Measurements from ENCODE around the gene ANKLE2. TPM values are rescaled to one million over a fixed set of nuclear protein-coding genes. Genes with fewer than 3 reads are reported as not detected.

ANKLE2 gene
- total RNA-seq, 3 donors from 2014 or later = 64.2 to 75.4 (median 73.5) TPM

DNA sequence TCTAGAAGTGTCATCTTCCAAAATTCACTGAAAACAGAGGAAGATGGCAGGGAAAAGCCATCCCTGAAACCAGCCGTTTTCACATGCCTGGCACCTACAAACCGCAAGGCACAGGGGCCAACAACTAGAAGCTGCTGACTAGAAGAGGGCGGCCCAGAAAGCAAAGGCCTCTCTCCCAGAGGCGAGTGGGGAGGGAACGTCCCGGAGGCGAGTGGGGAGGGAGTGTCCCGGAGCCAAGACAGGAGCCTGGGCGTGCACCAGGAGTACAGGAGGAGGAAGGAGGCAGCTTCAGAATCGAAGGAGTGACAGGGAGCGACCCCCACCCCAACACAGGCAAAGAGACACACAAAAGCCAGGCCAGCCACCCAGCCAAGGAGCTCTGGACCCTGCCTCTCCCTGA lies 21.0 kb downstream of the ANKLE2 start:
- Histone ChIP-seq H3K9me3 (no peaks in the 10 kb centered on the region), H3K27me3 (no peaks in the 10 kb centered on the region), H3K4me1 (no peaks in the 10 kb centered on the region), H3K4me3 (no peak overlapping the region), H3K36me3 (peaks cover 11% of the 10 kb centered on the region), H3K27ac (no peak overlapping the region)
- no peak for TF ChIP-seq CTCF (IDR thresholded peaks at IDR 0.05)
- TF ChIP-seq POLR2AphosphoS5 (IDR thresholded peaks at IDR 0.05) = no peak
- no peak for TF ChIP-seq POLR2A (IDR thresholded peaks at IDR 0.05)
- intact Hi-C loops (cut with DNase I; ENCODE audit: low total_unique reads) = no loop called here
- DNase-seq (ENCODE audit: low spot score in 2 of 2) = no peak

DNA sequence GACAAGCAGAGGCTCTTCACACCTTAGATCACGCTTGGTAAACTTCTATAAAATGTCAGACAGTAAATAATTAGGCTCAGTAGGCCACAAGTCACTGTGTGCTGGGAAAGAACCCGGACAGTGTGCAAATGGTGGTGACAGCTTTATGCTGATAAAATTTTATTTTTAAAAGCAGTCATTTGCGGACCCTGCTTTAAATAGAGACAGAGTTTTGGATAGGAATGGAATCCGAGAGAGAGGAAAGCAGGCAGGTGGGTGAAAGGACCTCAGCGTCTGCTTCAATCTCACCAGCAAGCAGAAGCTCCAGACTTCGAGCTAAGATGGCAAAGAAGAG lies 21.4 kb downstream of the ANKLE2 start:
- Histone ChIP-seq H3K9me3 (no peaks in the 10 kb centered on the region), H3K27me3 (no peaks in the 10 kb centered on the region), H3K4me3 (no peak overlapping the region), H3K4me1 (no peaks in the 10 kb centered on the region), H3K36me3 (peaks cover 11% of the 10 kb centered on the region), H3K27ac (no peak overlapping the region)
- no peak for DNase-seq (ENCODE audit: low spot score in 2 of 2)
- TF ChIP-seq CTCF (IDR thresholded peaks at IDR 0.05) (no peak), POLR2AphosphoS5 (IDR thresholded peaks at IDR 0.05) (no peak), POLR2A (IDR thresholded peaks at IDR 0.05) (no peak)
- intact Hi-C loops (cut with DNase I; ENCODE audit: low total_unique reads) = no loop called here

DNA sequence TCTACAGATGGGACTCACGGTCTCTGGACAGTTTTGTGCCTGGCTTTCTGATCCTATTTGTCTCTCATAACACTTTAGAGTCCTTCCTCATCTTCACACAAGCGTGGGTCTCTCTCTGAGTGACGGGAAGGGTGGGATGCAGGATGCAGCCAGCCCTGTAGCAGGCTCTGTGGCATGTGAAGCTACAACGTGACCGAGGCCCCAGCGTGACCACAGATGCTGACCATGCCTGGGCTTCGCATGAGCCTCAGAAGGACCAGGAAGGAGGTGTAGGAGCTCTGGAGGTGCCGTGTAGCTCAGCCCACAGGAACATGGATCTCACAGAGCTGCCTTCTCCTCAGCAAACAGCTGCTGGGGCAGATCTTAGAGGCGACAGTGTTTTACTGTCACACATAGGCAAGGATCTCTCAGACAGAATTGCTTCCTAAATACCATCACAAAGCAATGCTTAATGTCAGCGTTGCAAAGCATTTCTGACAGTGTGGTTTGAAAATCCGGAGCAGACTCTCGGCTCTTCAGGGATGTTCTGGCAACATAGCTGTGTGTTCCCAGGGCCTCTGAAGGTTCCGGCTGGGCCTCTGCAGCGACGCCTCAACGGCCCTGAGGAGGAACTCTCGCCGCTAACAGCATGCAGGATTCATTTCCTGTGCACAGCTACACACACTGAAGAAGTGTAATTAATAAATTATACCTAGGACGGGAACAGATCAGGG lies 21.9 kb downstream of the ANKLE2 start:
- Histone ChIP-seq H3K9me3 (no peaks in the 10 kb centered on the region), H3K27me3 (no peaks in the 10 kb centered on the region), H3K4me1 (no peaks in the 10 kb centered on the region), H3K27ac (no peak overlapping the region), H3K36me3 (peaks cover 11% of the 10 kb centered on the region), H3K4me3 (no peak overlapping the region)
- intact Hi-C loops (cut with DNase I; ENCODE audit: low total_unique reads) = no loop called here
- DNase-seq (ENCODE audit: low spot score in 2 of 2) = no peak
- TF ChIP-seq CTCF (IDR thresholded peaks at IDR 0.05) (no peak), POLR2AphosphoS5 (IDR thresholded peaks at IDR 0.05) (no peak), POLR2A (IDR thresholded peaks at IDR 0.05) (no peak)

- Histone ChIP-seq H3K4me3 (no peak overlapping the region), H3K9me3 (no peaks in the 10 kb centered on the region), H3K27me3 (no peaks in the 10 kb centered on the region), H3K4me1 (no peaks in the 10 kb centered on the region), H3K27ac (no peak overlapping the region), H3K36me3 (peaks cover 11% of the 10 kb centered on the region)
- DNase-seq (ENCODE audit: low spot score in 2 of 2) = no peak
- TF ChIP-seq CTCF (IDR thresholded peaks at IDR 0.05) (no peak), POLR2AphosphoS5 (IDR thresholded peaks at IDR 0.05) (no peak), POLR2A (IDR thresholded peaks at IDR 0.05) (no peak)
- intact Hi-C loops (cut with DNase I; ENCODE audit: low total_unique reads) = no loop called here
These were observed 24.7 kb downstream of the ANKLE2 start for GRCh38 chr12:132736913-132737312.

- Histone ChIP-seq H3K27ac (no peak overlapping the region), H3K36me3 (peaks cover 11% of the 10 kb centered on the region), H3K4me1 (no peaks in the 10 kb centered on the region), H3K27me3 (no peaks in the 10 kb centered on the region), H3K4me3 (no peak overlapping the region), H3K9me3 (no peaks in the 10 kb centered on the region)
- no peak for DNase-seq (ENCODE audit: low spot score in 2 of 2)
- intact Hi-C loops (cut with DNase I; ENCODE audit: low total_unique reads) = no loop called here
- TF ChIP-seq POLR2A (IDR thresholded peaks at IDR 0.05) (no peak), CTCF (IDR thresholded peaks at IDR 0.05) (no peak), POLR2AphosphoS5 (IDR thresholded peaks at IDR 0.05) (no peak)
These were observed 25.3 kb downstream of the ANKLE2 start for GRCh38 chr12:132736378-132736777.

All from breast epithelium (tissue), 4 donors.